Astrocyte of the cerebellum (primary cell): ENCODE data around the gene ZBTB3.

Experiments used
- DNase-seq: peaks from one replicate; pipeline ENCODE4 v3.0.0-alpha.2; 2011; ENCODE audit warnings: low read depth
- H3K4me3 ChIP-seq: 2 replicates; pipeline ENCODE4 v1.5.1; 2011; ENCODE audit warnings: mild to moderate bottlenecking, low read depth, low read length, moderate library complexity
- CTCF ChIP-seq: IDR thresholded peaks from 2 replicates; pipeline ENCODE4 v1.5.1; 2012; ENCODE audit warnings: low read length, low read depth, moderate library complexity, mild to moderate bottlenecking; ENCODE audit errors: missing control alignments
- in situ Hi-C: cut with HindIII; loops from 2 replicates; pipeline ENCODE4 v1.10.0; 2017; ENCODE audit warnings: low sequenced_read_pairs

ZBTB3 gene

GRCh38 chr11:62753736-62754603 is at the start of gene ZBTB3:
Gene ZBTB3, minus strand, starts transcription at chr11:62754160. Its CDS starts 496 bp downstream, at chr11:62753664.
- DNase-seq: peak; percentile 99
- no peak for TF ChIP-seq CTCF
- in situ Hi-C loops: no loop called here
- H3K4me3 ChIP-seq: peak within 1 kb of the TSS; percentile 74

DNA sequence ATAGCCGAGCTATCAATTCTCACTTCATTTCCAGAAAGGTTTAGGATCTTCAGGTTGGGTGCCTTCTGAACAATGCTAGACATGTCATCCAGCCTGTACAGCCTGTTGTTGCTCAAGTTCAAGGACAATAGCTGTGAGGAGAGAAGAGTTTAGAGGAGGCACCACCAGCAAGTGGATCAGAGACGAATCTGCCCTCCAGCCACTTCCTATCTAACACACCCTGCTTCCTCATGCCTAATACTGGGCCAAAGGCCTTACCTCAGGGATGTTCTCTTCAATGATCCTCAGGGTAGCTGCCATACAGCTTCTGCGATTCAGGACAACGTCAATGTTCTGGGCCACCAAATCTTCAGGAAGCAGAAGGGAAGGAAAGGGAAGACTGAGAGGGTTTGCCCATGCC is 47.1 kb upstream of the ZBTB3 start:
- DNase-seq: no peak
- in situ Hi-C loops: no loop called here
- TF ChIP-seq CTCF: no peak
- no peak overlapping the region for H3K4me3 ChIP-seq

DNA sequence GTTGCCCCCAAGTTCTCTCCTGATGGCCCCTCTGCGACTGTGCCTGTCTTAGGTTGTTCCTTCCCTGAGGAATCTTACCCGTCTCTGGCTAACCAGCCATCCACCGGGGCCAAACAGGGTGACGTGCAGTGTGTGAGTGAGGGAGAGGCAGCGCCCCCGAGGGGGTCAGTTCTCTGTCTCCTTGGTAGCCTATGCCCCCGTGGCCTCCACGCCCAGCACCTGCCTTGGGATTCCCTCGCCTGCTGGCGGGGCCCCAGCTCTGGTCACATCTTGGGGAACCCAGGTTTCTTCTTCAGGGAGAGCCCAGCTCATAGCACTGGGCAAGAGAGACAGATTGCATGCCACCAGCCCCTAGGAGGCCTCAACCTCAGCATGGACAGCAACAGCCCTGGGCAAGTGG is 45.5 kb upstream of the ZBTB3 start:
- no peak for TF ChIP-seq CTCF
- no peak overlapping the region for H3K4me3 ChIP-seq
- DNase-seq: no peak
- in situ Hi-C loops: no loop called here

- in situ Hi-C loops: no loop called here
- no peak overlapping the region for H3K4me3 ChIP-seq
Measured at GRCh38 chr11:62796281-62796680, 42.3 kb upstream of the ZBTB3 start.

GRCh38 chr11:62794201-62794775 is 40.3 kb upstream of the ZBTB3 start:
- TF ChIP-seq CTCF: no peak
- no peak overlapping the region for H3K4me3 ChIP-seq

More at GRCh38 chr11:62796281-62796680, 42.3 kb upstream of the ZBTB3 start:
- DNase-seq: no peak
- no peak for TF ChIP-seq CTCF

GRCh38 chr11:62792202-62792575 is 38.2 kb upstream of the ZBTB3 start:
- no peak for TF ChIP-seq CTCF
- in situ Hi-C loops: no loop called here
- no peak for DNase-seq
- H3K4me3 ChIP-seq: peak overlapping the region; percentile 90

More at GRCh38 chr11:62794201-62794775, 40.3 kb upstream of the ZBTB3 start:
- in situ Hi-C loops: no loop called here
- DNase-seq: no peak
